Brain microvascular endothelial cell (primary cell): ENCODE data around the gene PPIF.
A peak's percentile ranks its signal among the peaks of the same experiment; 100 is the strongest.

Source experiments
- DNase-seq: peaks from one replicate; pipeline ENCODE4 v3.0.0-alpha.2; 2020
- H3K27ac ChIP-seq: fragments of 250-450 bp; sonication (Bioruptor Pico); 2 replicates; pipeline ENCODE4 v1.5.1; 2020; ENCODE audit warnings: mild to moderate bottlenecking, moderate library complexity
- H3K27me3 ChIP-seq: fragments of 250-450 bp; sonication (Bioruptor Pico); replicated peaks from 2 replicates; pipeline ENCODE4 v1.5.1; 2020; ENCODE audit warnings: mild to moderate bottlenecking
- H3K36me3 ChIP-seq: fragments of 250-450 bp; sonication (Bioruptor Pico); replicated peaks from 2 replicates; pipeline ENCODE4 v1.5.1; 2020; ENCODE audit warnings: mild to moderate bottlenecking
- H3K4me3 ChIP-seq: 2 replicates; pipeline ENCODE4 v1.5.1; 2011; ENCODE audit warnings: low read depth, mild to moderate bottlenecking, control low read depth, low read length, moderate library complexity
- in situ Hi-C: cut with HindIII; loops from 2 replicates; pipeline ENCODE4 v1.10.0; 2017; ENCODE audit warnings: low sequenced_read_pairs, low pct_ligation_motif_present
- TF ChIP-seq, protein P1 (sequence below): IDR thresholded peaks from 2 replicates; pipeline ENCODE4 v1.5.1; 2011; ENCODE audit warnings: low read depth, mild to moderate bottlenecking, moderate library complexity, low read length, control low read depth, inconsistent platforms; ENCODE audit errors: missing control alignments

The PPIF gene

DNA sequence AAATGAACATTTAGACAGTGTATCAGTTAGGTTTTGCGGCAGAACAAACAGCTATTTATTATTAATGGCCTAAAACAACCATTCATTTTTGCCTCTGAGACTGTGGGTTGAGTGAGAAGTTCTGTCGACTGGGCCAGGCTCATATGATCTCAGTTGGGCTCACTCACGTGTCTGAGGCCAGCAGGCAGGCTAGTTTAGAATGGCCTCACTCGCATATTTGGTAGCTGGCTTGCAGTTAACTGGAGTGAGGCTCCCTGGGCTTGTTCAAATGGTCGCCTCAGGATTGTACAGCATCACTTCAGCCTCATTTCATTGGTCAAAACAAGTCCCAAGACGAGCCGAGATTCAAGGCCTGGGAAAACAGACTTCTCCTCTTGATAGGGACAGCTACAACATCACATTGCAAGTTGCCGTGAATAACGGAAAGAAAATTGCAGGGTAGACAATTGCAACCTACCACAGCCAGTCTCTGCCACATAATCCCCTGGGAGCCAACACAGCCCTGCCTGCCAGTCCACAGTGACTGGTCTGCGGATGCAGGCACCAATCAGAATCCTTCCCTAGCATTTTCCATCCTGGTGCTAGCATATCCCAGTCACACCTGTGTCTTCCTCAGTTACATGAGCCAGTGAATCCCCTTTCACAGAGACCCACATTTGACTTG is 23.1 kb upstream of the PPIF start:
- H3K36me3 ChIP-seq = no peaks in the 10 kb centered on the region
- no peak overlapping the region for H3K27ac ChIP-seq
- TF ChIP-seq, protein P1, sequence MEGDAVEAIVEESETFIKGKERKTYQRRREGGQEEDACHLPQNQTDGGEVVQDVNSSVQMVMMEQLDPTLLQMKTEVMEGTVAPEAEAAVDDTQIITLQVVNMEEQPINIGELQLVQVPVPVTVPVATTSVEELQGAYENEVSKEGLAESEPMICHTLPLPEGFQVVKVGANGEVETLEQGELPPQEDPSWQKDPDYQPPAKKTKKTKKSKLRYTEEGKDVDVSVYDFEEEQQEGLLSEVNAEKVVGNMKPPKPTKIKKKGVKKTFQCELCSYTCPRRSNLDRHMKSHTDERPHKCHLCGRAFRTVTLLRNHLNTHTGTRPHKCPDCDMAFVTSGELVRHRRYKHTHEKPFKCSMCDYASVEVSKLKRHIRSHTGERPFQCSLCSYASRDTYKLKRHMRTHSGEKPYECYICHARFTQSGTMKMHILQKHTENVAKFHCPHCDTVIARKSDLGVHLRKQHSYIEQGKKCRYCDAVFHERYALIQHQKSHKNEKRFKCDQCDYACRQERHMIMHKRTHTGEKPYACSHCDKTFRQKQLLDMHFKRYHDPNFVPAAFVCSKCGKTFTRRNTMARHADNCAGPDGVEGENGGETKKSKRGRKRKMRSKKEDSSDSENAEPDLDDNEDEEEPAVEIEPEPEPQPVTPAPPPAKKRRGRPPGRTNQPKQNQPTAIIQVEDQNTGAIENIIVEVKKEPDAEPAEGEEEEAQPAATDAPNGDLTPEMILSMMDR = no peak
- in situ Hi-C loops = no loop called here
- no peak overlapping the region for H3K4me3 ChIP-seq
- no peak for DNase-seq
- H3K27me3 ChIP-seq = no peaks in the 10 kb centered on the region

DNA sequence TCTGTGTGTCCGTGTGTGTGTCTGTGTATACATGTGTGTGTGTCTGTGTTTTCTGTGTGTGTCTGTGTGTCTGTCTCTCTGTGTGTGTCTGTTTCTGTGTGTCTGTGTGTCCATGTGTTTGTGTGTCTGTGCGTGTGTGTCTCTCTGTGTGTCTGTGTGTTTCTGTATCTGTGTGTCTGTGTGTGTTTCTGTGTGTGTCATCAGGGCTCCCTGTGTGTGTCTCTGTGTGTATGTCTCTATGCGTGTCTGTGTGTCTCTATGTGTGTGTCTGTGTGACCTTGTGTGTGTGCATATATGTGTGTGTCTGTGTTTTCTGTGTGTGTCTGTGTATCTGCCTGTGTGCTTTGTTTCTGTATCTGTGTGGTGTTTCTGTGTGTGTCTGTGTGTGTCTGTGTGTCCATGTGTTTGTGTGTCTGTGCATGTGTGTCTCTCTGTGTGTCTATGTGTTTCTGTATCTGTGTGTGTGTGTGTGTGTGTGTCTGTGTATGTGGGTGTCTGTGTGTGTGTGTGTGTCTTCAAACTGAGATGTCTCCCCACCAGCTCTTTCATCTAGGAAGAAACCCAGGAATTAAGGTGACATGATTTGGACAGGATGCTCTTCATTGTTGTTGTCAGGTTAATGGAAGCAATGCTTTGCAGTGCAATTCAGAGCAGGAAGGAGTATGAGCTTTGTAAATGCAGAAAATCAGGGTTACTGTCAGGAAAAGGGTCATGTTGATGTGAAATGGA is 20.7 kb upstream of the PPIF start:
- H3K27me3 ChIP-seq = no peaks in the 10 kb centered on the region
- TF ChIP-seq, protein P1 = no peak

DNA sequence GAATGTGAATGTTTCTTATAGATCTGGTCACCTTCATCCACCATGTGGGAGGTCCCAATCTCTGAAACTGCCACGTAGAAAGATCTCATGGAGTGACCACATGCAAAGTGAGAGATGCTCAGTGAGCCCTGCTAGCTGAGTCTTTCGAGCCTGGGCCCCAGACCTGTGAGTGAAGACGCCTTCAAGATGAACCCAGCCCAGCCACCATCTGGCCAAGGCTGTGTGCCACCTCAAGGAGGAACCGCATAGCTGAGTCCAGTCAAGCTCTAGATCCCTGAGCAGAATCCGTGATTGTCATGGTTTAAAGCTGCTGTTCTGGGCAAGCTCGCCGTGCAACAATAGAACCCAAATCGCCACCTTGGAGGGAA is 20.2 kb upstream of the PPIF start:
- no peak overlapping the region for H3K27ac ChIP-seq
- no peak for DNase-seq
- no peaks in the 10 kb centered on the region for H3K36me3 ChIP-seq
- H3K27me3 ChIP-seq = no peaks in the 10 kb centered on the region
- in situ Hi-C loops = no loop called here
- TF ChIP-seq, protein P1 = no peak
- no peak overlapping the region for H3K4me3 ChIP-seq

More for the DNA sequence above, 20.7 kb upstream of the PPIF start:
- H3K36me3 ChIP-seq = no peaks in the 10 kb centered on the region
- in situ Hi-C loops = no loop called here
- no peak overlapping the region for H3K4me3 ChIP-seq
- H3K27ac ChIP-seq = no peak overlapping the region
- no peak for DNase-seq

DNA sequence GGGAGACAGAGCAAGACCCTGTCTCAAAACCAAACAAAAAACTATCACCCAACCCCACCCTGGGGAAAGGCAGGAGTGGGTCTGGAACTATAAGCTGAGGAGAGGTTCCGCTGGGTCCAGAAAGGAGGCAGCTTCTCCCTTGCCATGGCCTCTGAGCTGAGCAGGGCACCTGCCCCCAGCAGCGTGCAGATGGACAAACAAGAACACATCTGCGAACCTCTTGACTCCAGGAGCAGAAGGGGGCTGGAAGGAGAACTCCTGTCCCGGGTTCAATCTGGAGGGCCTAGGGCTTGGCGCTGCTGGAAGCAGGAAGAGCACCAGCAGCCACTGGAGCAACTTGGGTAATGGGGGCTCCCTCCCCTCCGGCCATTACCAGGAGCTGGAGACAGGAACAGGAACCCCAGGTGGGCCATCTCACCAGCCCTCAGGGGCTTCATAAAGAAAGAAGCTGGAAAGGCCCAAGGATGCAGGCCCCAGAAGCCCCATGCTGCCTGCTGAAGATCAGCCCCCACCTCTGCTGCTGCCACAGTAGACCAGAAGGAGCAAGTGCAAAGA is 19.0 kb upstream of the PPIF start:
- DNase-seq = no peak
- TF ChIP-seq, protein P1 = no peak
- H3K36me3 ChIP-seq = no peaks in the 10 kb centered on the region
- in situ Hi-C loops = no loop called here
- no peak overlapping the region for H3K4me3 ChIP-seq
- H3K27ac ChIP-seq = no peak overlapping the region
- no peaks in the 10 kb centered on the region for H3K27me3 ChIP-seq

DNA sequence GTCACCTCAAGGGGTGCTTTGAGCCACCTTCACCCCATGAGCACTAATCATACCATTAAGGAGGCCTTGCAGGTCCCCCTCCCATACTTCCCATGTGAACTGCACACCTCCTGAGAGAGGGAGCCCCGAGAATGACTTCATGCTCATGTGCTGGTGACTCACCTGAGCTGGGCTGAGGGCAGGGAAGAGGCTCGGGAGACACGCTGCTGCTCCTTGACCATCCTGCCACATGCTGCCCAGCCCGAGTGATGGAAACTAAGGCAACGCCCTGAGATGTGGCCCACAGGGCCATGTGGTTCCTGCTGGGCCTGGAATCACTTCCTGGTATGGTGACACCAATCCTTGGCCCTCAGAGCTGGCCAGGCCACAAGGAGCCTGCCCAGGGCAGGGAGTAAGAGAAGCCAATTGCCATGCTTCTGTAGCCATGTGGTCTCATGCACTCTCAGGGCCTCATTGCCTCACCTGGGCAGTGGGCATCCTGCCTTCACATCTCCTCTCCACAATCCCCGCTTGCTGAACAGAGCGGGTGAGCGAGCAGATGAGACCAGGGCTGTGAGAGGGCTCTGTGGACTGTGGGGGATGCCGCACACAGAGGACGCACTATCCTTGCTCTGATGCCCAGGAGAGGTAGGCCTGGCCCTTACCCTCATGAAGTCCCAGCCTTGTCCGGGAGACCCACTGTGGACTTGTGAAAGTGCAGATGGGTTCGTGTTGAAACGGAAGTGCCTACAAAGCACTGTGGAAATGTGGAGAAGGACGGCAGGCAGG is 18.3 kb upstream of the PPIF start:
- H3K27ac ChIP-seq = no peak overlapping the region
- H3K4me3 ChIP-seq = no peak overlapping the region
- in situ Hi-C loops = no loop called here
- TF ChIP-seq, protein P1 = no peak
- no peaks in the 10 kb centered on the region for H3K27me3 ChIP-seq
- no peaks in the 10 kb centered on the region for H3K36me3 ChIP-seq
- DNase-seq = peak; percentile 14
